Prostate gland (tissue), 2 donors: Measurements from ENCODE around the gene TGFB1. TPM values are rescaled to one million over a fixed set of nuclear protein-coding genes. Genes with fewer than 3 reads are reported as not detected.
A peak's percentile ranks its signal among the peaks of the same experiment; 100 is the strongest.
"Not testable (repeated sequence)": the region's sequence is repeated elsewhere in the genome, so short reads cannot be mapped to it uniquely, and the experiment has no call there.

ENCODE experiments used
- DNase-seq: peaks from one replicate; pipeline ENCODE4 v3.0.0-alpha.2; 2019; ENCODE audit warnings: low spot score
- H3K27ac ChIP-seq, 2 donors: fragments of 200-600 bp; sonication (generic); 2 replicates each; pipeline ENCODE4 v1.5.1; 2017 to 2019
- H3K27me3 ChIP-seq: fragments of 200-600 bp; sonication (generic); replicated peaks from 2 replicates; pipeline ENCODE4 v1.5.1; 2019; ENCODE audit not compliant: insufficient read depth
- H3K36me3 ChIP-seq, 2 donors: fragments of 200-600 bp; sonication (generic); 1 replicate in 1 of 2; 2 replicates in 1 of 2; pipeline versions ENCODE4 v1.5.1 to v1.8.1; 2017 to 2019
- H3K4me1 ChIP-seq: fragments of 200-600 bp; sonication (generic); replicated peaks from 2 replicates; pipeline ENCODE4 v1.5.1; 2019
- H3K4me3 ChIP-seq, 2 donors: fragments of 200-600 bp; sonication (generic); 2 replicates each; pipeline ENCODE4 v1.5.1; 2017 to 2019
- H3K9me3 ChIP-seq: fragments of 200-600 bp; sonication (generic); 2 replicates; pipeline ENCODE4 v1.5.1; 2017
- POLR2A ChIP-seq: fragments of 450-650 bp; IDR thresholded peaks from one replicate; pipeline ENCODE4 v1.6.1; 2016; ENCODE audit warnings: antibody characterized with exemption, mild to moderate bottlenecking
- POLR2AphosphoS5 ChIP-seq: sonication (generic); formaldehyde crosslinking; IDR thresholded peaks from one replicate; pipeline ENCODE4 v1.6.1; 2017; ENCODE audit warnings: antibody characterized with exemption
- WGBS: methylation state at CpG from one replicate; pipeline ENCODE4 v1.1.5; 2018; 5-methylcytosine and 5-hydroxymethylcytosine counted together
- intact Hi-C: fragments of 100-400 bp; cut with DNase I; formaldehyde crosslinking; loops from one replicate; pipeline ENCODE4 v1.14.2; 2022
- total RNA-seq, 2 donors: library from RNA; depleted of rRNA; stranded (reverse); fragments of >200 nt; gene quantifications; one replicate each; pipeline ENCODE4 v1.1.0, GENCODE V29; 2016
- TF ChIP-seq, protein P1 (sequence below), 4 experiments: fragments of 200-600 bp in 2 of 4; fragments of 450-650 bp in 2 of 4; sonication (generic) in 2 of 4; IDR thresholded peaks; 1 replicate in 3 of 4; 2 replicates in 1 of 4; pipeline ENCODE4 v1.5.1; 2016 to 2019; ENCODE audit warnings: antibody characterized with exemption in 4 of 4, mild to moderate bottlenecking in 2 of 4, moderate library complexity in 2 of 4

Gene TGFB1
- total RNA-seq, 2 donors from 2014 or later, result 9.7 to 32.4 TPM

- H3K9me3 ChIP-seq, result no peaks in the 10 kb centered on the region
- H3K4me1 ChIP-seq, result peaks cover 5% of the 10 kb centered on the region
- WGBS, result 82% methylated on average over 12 of the region's 12 CpGs
- peaks cover 0 to 6% of the 10 kb centered on the region in 2 donors for H3K36me3 ChIP-seq
- H3K4me3 ChIP-seq, result no peak overlapping the region
- no peak for TF ChIP-seq POLR2AphosphoS5
- no peak for TF ChIP-seq POLR2A
- TF ChIP-seq, protein P1, sequence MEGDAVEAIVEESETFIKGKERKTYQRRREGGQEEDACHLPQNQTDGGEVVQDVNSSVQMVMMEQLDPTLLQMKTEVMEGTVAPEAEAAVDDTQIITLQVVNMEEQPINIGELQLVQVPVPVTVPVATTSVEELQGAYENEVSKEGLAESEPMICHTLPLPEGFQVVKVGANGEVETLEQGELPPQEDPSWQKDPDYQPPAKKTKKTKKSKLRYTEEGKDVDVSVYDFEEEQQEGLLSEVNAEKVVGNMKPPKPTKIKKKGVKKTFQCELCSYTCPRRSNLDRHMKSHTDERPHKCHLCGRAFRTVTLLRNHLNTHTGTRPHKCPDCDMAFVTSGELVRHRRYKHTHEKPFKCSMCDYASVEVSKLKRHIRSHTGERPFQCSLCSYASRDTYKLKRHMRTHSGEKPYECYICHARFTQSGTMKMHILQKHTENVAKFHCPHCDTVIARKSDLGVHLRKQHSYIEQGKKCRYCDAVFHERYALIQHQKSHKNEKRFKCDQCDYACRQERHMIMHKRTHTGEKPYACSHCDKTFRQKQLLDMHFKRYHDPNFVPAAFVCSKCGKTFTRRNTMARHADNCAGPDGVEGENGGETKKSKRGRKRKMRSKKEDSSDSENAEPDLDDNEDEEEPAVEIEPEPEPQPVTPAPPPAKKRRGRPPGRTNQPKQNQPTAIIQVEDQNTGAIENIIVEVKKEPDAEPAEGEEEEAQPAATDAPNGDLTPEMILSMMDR (IDR thresholded peaks at IDR 0.05), result no peak
- intact Hi-C loops, result no loop called here
- DNase-seq, result no peak
- H3K27ac ChIP-seq, result no peak overlapping the region
- H3K27me3 ChIP-seq, result no peaks in the 10 kb centered on the region
These were observed 39.1 kb upstream of the TGFB1 start for GRCh38 chr19:41392775-41393174.

- DNase-seq, result no peak
- Histone ChIP-seq H3K27ac (no peak overlapping the region), H3K4me3 (no peak overlapping the region), H3K9me3 (no peaks in the 10 kb centered on the region), H3K36me3 (peaks cover 0 to 6% of the 10 kb centered on the region in 2 donors), H3K4me1 (peaks cover 3% of the 10 kb centered on the region), H3K27me3 (no peaks in the 10 kb centered on the region)
- intact Hi-C loops, result no loop called here
- WGBS, result 85% methylated on average over 11 of the region's 11 CpGs
- no peak for TF ChIP-seq POLR2A
- TF ChIP-seq, protein P1 (IDR thresholded peaks at IDR 0.05), result no peak
- TF ChIP-seq POLR2AphosphoS5, result no peak
These were observed 37.9 kb upstream of the TGFB1 start for GRCh38 chr19:41391618-41392017.

DNA sequence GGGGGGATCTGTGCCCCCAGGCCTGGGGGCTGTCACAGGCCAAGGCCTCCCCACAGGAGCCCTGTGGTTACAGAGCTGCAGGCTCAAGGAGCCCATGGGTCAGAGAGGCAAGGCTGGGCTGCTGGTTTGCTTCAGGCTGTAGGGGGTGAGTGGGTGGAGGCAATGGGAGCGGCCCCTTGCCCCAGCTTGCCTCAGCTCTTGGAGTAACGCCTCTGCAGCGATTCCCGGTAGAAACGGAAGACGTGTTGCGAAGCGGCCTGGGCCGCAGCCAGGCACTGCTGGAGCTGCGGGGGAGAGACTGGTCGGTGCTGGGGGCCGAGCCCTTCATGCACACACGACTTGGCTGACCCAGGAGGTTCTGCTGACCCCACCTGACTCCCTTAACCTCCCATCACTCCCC lies 32.7 kb upstream of the TGFB1 start:
- Histone ChIP-seq H3K36me3 (peaks cover 0 to 4% of the 10 kb centered on the region in 2 donors), H3K9me3 (no peaks in the 10 kb centered on the region), H3K27ac (no peak overlapping the region), H3K4me1 (no peaks in the 10 kb centered on the region), H3K4me3 (no peak overlapping the region), H3K27me3 (no peaks in the 10 kb centered on the region)
- TF ChIP-seq, protein P1 (IDR thresholded peaks at IDR 0.05), result no peak
- TF ChIP-seq POLR2AphosphoS5 (no peak), POLR2A (no peak)
- peak; percentile 23 for DNase-seq
- WGBS, result 63% methylated on average over 13 of the region's 13 CpGs
- intact Hi-C loops, result no loop called here

GRCh38 chr19:41384351-41384750 lies 30.6 kb upstream of the TGFB1 start:
- 92% methylated on average over 5 of the region's 5 CpGs for WGBS
- TF ChIP-seq POLR2AphosphoS5 (no peak), POLR2A (no peak)
- TF ChIP-seq, protein P1 (IDR thresholded peaks at IDR 0.05), result no peak
- H3K27me3 ChIP-seq, result no peaks in the 10 kb centered on the region
- no peaks in the 10 kb centered on the region for H3K9me3 ChIP-seq
- no peak for DNase-seq
- H3K27ac ChIP-seq, result no peak overlapping the region
- H3K36me3 ChIP-seq, result no peaks in the 10 kb centered on the region
- intact Hi-C loops, result no loop called here
- no peaks in the 10 kb centered on the region for H3K4me1 ChIP-seq
- no peak overlapping the region for H3K4me3 ChIP-seq

DNA sequence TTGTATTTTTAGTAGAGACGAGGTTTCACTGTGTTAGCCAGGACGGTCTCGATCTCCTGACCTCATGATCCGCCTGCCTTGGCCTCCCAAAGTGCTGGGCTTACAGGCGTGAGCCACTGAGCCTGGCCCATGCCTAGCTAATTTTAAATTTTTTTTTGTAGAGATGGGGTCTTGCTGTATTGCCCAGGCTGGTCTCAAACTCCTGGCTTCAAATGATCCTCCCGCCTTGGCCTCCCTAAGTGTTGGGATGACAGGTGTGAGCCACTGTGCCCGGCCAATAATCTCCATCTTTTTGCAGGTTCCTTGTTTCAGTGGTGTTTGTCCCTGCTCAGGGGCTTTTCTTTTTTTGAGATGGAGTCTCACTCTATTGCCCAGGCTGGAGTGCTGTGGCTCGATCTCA lies 27.8 kb upstream of the TGFB1 start:
- H3K9me3 ChIP-seq, H3K36me3 ChIP-seq, H3K4me1 ChIP-seq, DNase-seq, H3K27ac ChIP-seq, intact Hi-C loops, H3K27me3 ChIP-seq, H3K4me3 ChIP-seq: not testable (repeated sequence)
- WGBS, result 93% methylated on average over 8 of the region's 8 CpGs
